CD1c-positive myeloid dendritic cell (primary cell): ENCODE data around the gene BAMBI.

Experiments
- DNase-seq: peaks from one replicate; pipeline ENCODE4 v3.0.0-alpha.2; 2016; ENCODE audit errors: extremely low spot score

Gene BAMBI

DNA sequence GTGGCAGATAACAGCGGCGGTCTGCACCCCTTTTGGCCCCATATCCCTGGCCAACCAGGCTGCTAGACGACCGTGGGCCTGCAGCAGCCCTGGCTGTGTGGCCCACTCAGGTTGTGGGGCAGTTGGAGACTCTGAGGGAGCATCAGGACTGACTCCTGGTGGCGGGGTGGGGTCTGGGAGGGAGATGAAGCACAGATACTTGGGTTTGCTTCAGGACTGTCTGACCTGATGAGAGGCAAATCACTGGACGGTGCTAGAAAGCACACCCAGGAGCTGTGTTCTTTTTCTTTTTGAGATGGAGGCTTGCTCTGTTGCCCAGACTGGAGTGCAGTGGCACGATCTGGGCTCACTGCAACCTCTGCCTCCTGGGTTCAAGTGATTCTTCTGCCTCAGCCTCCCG lies 28.2 kb downstream of the BAMBI start:
- no peak for DNase-seq

DNA sequence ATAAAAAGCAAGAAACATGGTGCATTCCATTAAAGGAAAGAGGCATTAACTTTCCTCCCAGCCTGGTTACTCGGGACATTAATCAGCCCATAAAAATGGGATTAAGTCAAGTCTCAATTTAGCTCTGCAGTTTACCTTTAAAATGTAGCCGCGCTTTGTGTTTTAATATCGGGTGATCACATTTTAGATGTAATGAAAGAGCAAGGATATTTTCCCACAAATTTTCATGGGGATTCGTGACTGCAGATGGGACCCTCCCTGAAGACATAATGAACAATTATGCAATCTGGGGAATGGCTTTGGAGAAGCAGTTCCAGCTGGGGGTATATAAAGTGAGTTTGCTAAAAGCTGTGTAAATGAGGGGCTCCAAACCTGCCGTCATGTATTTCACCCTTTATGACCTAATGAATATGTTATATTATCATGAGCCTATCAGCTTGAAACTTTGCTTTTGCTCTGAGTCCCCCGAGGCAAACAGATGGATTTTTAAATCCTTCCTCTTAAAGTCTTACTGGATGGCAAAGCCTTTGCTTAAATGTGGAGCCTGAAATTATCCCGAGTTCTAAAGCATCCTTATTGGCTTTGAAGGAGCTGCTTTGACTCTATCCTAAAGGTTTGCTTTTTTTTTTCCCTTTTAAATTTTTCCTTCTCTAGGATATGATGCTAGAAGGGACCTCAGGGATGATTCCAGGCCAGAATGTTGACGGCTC lies 31.8 kb downstream of the BAMBI start:
- DNase-seq: no peak

- no peak for DNase-seq
Measured at GRCh38 chr10:28710202-28710886, 33.0 kb downstream of the BAMBI start.

- no peak for DNase-seq
Measured at GRCh38 chr10:28711041-28711440, 33.7 kb downstream of the BAMBI start.

DNA sequence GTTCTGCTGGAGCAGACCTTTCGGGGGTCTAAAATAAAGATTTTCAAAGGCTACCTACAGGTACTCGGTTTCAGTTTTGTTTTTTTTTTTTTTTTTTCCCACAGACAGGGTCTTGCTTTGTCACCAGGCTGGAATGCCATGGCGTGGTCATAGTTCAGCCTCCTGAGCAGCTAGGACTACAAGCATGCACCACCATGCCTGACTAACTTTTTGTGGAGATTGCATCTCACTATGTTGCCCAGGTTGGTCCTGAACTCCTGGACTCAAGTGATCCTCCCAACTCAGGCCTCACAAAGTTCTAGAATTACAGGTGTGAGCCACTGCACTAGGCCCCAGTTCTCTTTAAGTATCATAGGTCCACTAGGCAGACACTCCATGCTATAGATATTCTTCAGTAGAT lies 34.5 kb downstream of the BAMBI start:
- no peak for DNase-seq

- DNase-seq: no peak
Measured at GRCh38 chr10:28713626-28714352, 36.5 kb downstream of the BAMBI start.

DNA sequence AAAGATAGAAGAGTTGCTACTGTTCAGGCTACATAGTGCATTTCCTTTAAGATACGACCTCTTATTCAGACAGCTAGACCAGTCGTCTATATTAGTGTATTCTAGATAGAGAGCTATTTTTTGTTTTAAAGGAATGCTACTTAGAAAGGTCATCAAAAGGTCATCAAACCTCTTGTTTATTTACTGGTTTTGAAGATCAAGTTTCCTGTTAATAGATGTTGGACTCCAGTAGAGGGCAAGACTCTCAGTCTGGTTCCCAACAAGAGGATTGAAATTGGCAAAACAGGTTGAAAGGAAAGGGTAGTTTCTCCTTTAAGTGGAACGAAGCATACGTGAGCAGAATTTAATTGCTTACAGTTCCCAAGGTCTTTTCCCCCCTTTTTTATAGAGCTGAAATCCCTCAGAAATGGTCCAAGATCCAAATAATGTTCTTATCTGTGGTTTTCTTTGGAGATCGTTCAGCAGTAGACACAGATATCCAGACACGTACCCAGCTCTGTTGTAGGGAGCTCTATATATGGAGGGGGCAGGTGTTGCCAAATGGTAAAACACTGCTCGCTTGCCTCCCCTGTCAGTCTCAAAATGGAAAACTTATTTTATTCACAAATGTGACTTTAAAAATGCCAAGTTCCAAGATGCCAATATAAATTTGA lies 37.2 kb downstream of the BAMBI start:
- no peak for DNase-seq

DNA sequence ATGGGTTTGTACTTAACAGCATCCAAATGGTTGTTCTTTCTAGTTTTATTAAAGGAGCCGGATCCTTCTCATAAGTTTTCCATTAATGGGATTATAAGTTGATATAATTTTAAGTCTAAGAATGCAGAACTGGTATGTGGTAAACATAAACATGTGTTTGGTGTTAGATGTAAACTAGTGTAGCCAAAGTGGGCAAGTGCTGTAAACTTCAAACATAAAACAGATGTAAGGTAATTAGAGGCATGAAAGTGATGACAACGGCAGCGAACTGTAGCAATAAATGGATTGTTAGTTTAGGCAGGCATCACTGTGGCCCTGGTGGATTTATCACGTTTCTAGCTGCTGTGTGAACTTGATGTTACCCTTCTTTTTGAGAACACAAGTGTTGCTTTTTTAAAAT lies 37.9 kb downstream of the BAMBI start:
- DNase-seq: no peak

GRCh38 chr10:28715757-28716156 lies 38.4 kb downstream of the BAMBI start:
- DNase-seq: no peak

- DNase-seq: no peak
Measured at GRCh38 chr10:28716748-28717147, 39.4 kb downstream of the BAMBI start.

- DNase-seq: no peak
Measured at GRCh38 chr10:28717656-28718201, 40.4 kb downstream of the BAMBI start.

GRCh38 chr10:28719789-28720436 lies 42.6 kb downstream of the BAMBI start:
- DNase-seq: no peak

DNA sequence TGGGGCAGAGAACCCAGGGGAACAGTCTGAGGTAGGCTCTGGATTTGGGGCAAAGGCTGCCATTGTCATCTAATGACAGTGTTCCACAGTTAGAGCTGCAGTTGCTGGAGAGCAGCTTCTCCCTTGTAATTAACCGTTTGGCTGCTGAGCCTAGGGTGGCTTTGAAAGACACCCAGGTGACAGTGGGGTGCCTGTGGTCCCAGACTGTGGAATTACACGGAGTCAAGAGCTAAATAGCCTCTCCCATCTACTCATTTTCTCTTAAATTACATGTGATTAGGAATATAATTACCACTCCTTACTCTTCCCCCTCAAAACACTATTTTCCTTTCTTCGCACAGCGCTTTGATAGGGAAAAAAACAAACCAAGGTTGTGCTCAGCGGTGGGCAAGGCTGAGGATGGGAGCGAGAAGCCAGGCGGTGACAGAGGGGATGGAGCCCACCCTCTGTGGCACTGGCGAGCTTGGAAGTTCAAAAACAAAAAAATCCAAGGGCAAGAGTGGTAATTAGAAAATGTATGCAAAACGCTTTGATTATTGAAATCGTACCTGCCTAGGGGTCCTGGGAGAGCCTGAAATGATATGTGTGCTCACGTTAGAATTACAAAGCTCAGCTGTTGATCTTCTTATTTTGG lies 44.1 kb downstream of the BAMBI start:
- no peak for DNase-seq

DNA sequence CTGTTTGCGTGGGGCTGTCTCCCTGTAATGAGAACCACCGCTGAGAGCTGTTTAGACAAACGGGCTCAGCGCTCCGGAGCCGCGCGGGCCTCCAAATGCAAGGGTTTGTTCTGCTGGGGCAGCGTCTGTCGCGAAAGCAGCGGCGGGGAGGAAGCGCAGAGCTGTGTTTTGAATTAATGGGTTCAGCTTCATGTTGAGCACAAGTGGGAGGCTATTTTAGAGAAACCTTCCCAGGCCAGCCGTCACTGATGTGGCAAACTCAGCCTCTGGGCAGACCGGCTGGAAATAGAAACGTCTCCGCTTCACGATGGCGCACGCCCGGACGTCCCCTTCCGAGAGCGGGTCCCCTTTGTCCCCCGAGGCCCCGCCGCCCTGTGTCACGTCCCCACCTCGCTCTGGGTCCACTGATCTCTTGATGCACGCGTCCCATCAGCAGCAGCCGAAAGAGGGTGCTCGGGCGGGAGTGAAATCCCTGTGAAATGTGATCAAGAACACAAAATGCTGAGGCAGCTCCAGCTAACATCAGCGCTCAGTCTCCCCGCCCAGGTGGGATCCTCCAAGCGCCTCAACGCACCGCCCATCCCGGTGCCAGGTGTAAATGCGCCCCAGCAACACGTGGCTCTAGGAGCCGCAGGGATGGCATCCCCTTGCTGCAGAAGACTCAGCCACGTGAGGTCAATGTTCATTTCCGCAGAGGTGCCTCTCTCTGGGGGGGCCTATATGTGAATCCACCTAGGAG lies 44.9 kb downstream of the BAMBI start:
- no peak for DNase-seq

- no peak for DNase-seq
Measured at GRCh38 chr10:28728366-28728765, 51.0 kb downstream of the BAMBI start.

DNA sequence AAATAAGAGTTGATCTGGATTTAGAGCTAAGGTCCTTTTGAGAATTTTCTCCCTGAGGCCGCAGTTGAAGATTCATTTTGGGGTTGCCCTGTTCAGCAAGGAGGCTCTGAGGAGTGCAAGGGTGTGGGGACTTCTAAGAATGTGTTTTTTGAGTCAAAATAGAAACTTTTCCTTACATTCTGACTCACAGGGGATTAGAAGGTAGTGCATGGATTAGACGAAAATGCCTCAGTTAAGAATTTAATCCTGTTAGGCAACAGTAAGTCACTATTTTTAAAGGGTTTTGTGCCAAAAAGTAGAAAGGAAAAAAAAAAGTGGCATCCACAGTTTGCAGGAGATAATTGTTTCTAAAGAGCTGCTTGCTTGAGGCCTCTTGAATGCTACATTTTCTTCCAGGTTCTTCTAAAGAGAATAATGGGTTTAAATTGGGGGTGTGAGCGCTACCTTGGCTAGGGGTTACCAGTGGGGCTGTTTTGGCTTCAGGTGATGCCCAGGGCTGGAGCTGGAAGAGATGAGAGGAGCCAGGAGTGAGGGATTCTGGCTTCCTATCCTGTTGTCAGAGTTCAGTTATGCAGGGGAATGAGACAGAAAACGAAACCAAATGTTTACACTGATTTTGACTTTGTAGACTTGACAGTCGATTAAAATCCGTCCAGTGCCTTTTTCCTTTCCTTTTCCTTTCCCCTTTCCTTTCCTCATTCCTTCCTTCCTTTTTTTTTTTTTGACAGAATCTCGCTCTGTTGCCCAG lies 52.9 kb downstream of the BAMBI start:
- no peak for DNase-seq

- DNase-seq: no peak
Measured at GRCh38 chr10:28732091-28732490, 54.8 kb downstream of the BAMBI start.
